ENCODE measurements around the gene DVL1. TPM values are rescaled to one million over a fixed set of nuclear protein-coding genes. Genes with fewer than 3 reads are reported as not detected.
A peak's percentile ranks its signal among the peaks of the same experiment; 100 is the strongest.

DVL1 gene
- total and polyA plus RNA-seq, 12 donors, result 64.7 to 153 (median 79.7) TPM

- no peak for TF ChIP-seq CTCF (IDR thresholded peaks at IDR 0.05)
- Histone ChIP-seq H3K27ac (peak overlapping the region in 6 of 10 donors; percentile 84 to 93 (median 87)), H3K4me1 (peaks cover 14 to 79% (median 50%) of the 10 kb centered on the region in 9 donors), H3K27me3 (peaks cover 0 to 90% (median 59%) of the 10 kb centered on the region in 7 donors), H3K36me3 (peaks cover 0 to 19% (median 0%) of the 10 kb centered on the region in 9 donors), H3K4me3 (peak overlapping the region in 9 of 10 donors; percentile 19 to 69 (median 52)), H3K9me3 (no peaks in the 10 kb centered on the region)
- DNase-seq (no peak), ATAC-seq (no peak)
- intact Hi-C loops (cut with DNase I), result loop anchor here in 1 of 10 donors (5.0 kb wide), 1 partner anchor 239 kb away; the partner anchor contains the start of gene C1orf159
- 48 to 75% methylated on average over 6 to 8 of the region's 8 CpGs for WGBS, 2 donors
Measured at GRCh38 chr1:1356166-1356795, 7.1 kb upstream of the DVL1 start.

GRCh38 chr1:1355416-1355815, 6.2 kb upstream of the DVL1 start:
- Histone ChIP-seq H3K27me3 (peaks cover 0 to 84% (median 57%) of the 10 kb centered on the region in 7 donors), H3K9me3 (no peaks in the 10 kb centered on the region), H3K36me3 (peaks cover 0 to 19% (median 0%) of the 10 kb centered on the region in 9 donors), H3K4me3 (peak overlapping the region in 8 of 10 donors; percentile 14 to 69 (median 40)), H3K27ac (peak overlapping the region in 3 of 10 donors; percentile 20 to 36 (median 34)), H3K4me1 (peaks cover 14 to 71% (median 50%) of the 10 kb centered on the region in 9 donors)
- intact Hi-C loops (cut with DNase I), result loop anchor here in 1 of 10 donors (5.0 kb wide), 1 partner anchor 238 kb away; the partner anchor contains the start of gene C1orf159
- TF ChIP-seq CTCF (IDR thresholded peaks at IDR 0.05), result no peak
- DNase-seq (peak; percentile 23 to 62), ATAC-seq (peak in 1 of 8 donors; percentile 5)
- WGBS, 2 donors, result 3 to 8% methylated on average over 44 to 52 of the region's 52 CpGs

- H3K36me3 ChIP-seq, result peaks cover 0 to 19% (median 0%) of the 10 kb centered on the region in 9 donors
- H3K9me3 ChIP-seq, result no peaks in the 10 kb centered on the region
- intact Hi-C loops (cut with DNase I), result loop anchor here in 1 of 10 donors (5.0 kb wide), 1 partner anchor 237 kb away; the partner anchor contains the start of gene C1orf159
- H3K4me1 ChIP-seq, result peaks cover 14 to 63% (median 46%) of the 10 kb centered on the region in 9 donors
- ATAC-seq (no peak), DNase-seq (peak in 1 of 2 donors; percentile 20)
- WGBS, 2 donors, result 25 to 33% methylated on average over 102 to 116 of the region's 116 CpGs
- TF ChIP-seq CTCF (IDR thresholded peaks at IDR 0.05), result no peak
- H3K4me3 ChIP-seq, result peak overlapping the region in 6 of 10 donors; percentile 27 to 69 (median 42)
- peak overlapping the region in 2 of 10 donors; percentile 20 to 75 for H3K27ac ChIP-seq
- peaks cover 0 to 75% (median 57%) of the 10 kb centered on the region in 7 donors for H3K27me3 ChIP-seq
Measured at GRCh38 chr1:1354271-1355247, 5.3 kb upstream of the DVL1 start.
